Right renal cortex interstitium (tissue), 3 donors: ENCODE measurements around the gene NEUROD1. TPM values are rescaled to one million over a fixed set of nuclear protein-coding genes. Genes with fewer than 3 reads are reported as not detected.
"Not testable (repeated sequence)": the region's sequence is repeated elsewhere in the genome, so short reads cannot be mapped to it uniquely, and the experiment has no call there.

Experiments
- DNase-seq, 3 donors: peaks; one replicate each; pipeline ENCODE4 v3.0.0-alpha.2; 2013; ENCODE audit warnings: low read depth in 3 of 3, low spot score in 2 of 3
- polyA plus RNA-seq, 3 donors: library from polyadenylated mRNA; unstranded; fragments of 120-200 nt; gene quantifications; one replicate each; pipeline ENCODE4 v1.2.1, GENCODE V29; 2013; ENCODE audit not compliant: insufficient read length in 3 of 3

Gene NEUROD1
- polyA plus RNA-seq, result not detected

- no peak for DNase-seq
These were observed at the start of gene NEUROD1 for GRCh38 chr2:181680055-181680936. Gene NEUROD1, minus strand, starts transcription at chr2:181680517. Its CDS starts 1,657 bp downstream, at chr2:181678860.

GRCh38 chr2:181725476-181725875 lies 45.2 kb upstream of the NEUROD1 start:
- DNase-seq, result no peak

- no peak for DNase-seq
These were observed 44.3 kb upstream of the NEUROD1 start for GRCh38 chr2:181724662-181725061.

GRCh38 chr2:181723731-181724130 lies 43.4 kb upstream of the NEUROD1 start:
- DNase-seq, result no peak

GRCh38 chr2:181715033-181715630 lies 34.8 kb upstream of the NEUROD1 start:
- peak; percentile 65 to 70 (median 67) for DNase-seq

GRCh38 chr2:181711051-181711450 lies 30.7 kb upstream of the NEUROD1 start:
- DNase-seq, result not testable (repeated sequence)

- DNase-seq, result not testable (repeated sequence)
These were observed 22.2 kb upstream of the NEUROD1 start for GRCh38 chr2:181702519-181702918.

- DNase-seq, result no peak
These were observed 17.9 kb upstream of the NEUROD1 start for GRCh38 chr2:181698223-181698622.

- DNase-seq, result no peak
These were observed 17.3 kb upstream of the NEUROD1 start for GRCh38 chr2:181697571-181697970.

- DNase-seq, result no peak
These were observed 16.8 kb upstream of the NEUROD1 start for GRCh38 chr2:181697126-181697525.

GRCh38 chr2:181694271-181694670 lies 14.0 kb upstream of the NEUROD1 start:
- DNase-seq, result no peak

GRCh38 chr2:181690860-181691259 lies 10.5 kb upstream of the NEUROD1 start:
- no peak for DNase-seq

- no peak for DNase-seq
These were observed 6.4 kb upstream of the NEUROD1 start for GRCh38 chr2:181686576-181687185.

- no peak for DNase-seq
These were observed 4.9 kb upstream of the NEUROD1 start for GRCh38 chr2:181685150-181685688.

- no peak for DNase-seq
These were observed 4.3 kb upstream of the NEUROD1 start for GRCh38 chr2:181684454-181685149.

GRCh38 chr2:181683518-181684453 lies 3.5 kb upstream of the NEUROD1 start:
- DNase-seq, result no peak

GRCh38 chr2:181682795-181683517 lies 2.6 kb upstream of the NEUROD1 start:
- no peak for DNase-seq

- DNase-seq, result no peak
These were observed 1.9 kb upstream of the NEUROD1 start for GRCh38 chr2:181682026-181682789.
